Progenitor cell of endocrine pancreas (in vitro differentiated cells): ENCODE results near the gene CLPSL2. TPM values are rescaled to one million over a fixed set of nuclear protein-coding genes. Genes with fewer than 3 reads are reported as not detected.

Experiments
- DNase-seq: peaks from one replicate; pipeline ENCODE4 v3.0.0; 2021; ENCODE audit warnings: low spot score; ENCODE audit not compliant: unreplicated experiment
- H3K27ac Mint-ChIP-seq: 2 replicates; pipeline ENCODE4 v1.8.0; 2021; ENCODE audit warnings: mild to moderate bottlenecking, moderate library complexity, mixed read lengths
- H3K27me3 Mint-ChIP-seq: 2 replicates; pipeline ENCODE4 v1.8.0; 2021; ENCODE audit warnings: mixed read lengths
- H3K36me3 Mint-ChIP-seq: 2 replicates; pipeline ENCODE4 v1.8.0; 2022; ENCODE audit warnings: mixed read lengths; ENCODE audit not compliant: insufficient read depth
- H3K4me1 Mint-ChIP-seq: 2 replicates; pipeline ENCODE4 v1.8.0; 2021; ENCODE audit warnings: low read depth, mixed read lengths
- H3K4me3 Mint-ChIP-seq: 2 replicates; pipeline ENCODE4 v1.8.0; 2021; ENCODE audit warnings: low read depth, mild to moderate bottlenecking, moderate library complexity, mixed read lengths
- H3K9me3 Mint-ChIP-seq: 2 replicates; pipeline ENCODE4 v1.8.0; 2021; ENCODE audit warnings: low read depth, mixed read lengths
- CTCF ChIP-seq: fragments of 200-600 bp; sonication (generic); IDR thresholded peaks from one replicate; pipeline ENCODE4 v1.5.0; 2021; ENCODE audit warnings: antibody characterized with exemption, mild to moderate bottlenecking; ENCODE audit not compliant: unreplicated experiment
- total RNA-seq: library from RNA; stranded (reverse); gene quantifications from 2 replicates; pipeline ENCODE4 v1.2.1, GENCODE V29; 2021

The CLPSL2 gene
- total RNA-seq, 1 donor from 2014 or later: not detected

- TF ChIP-seq CTCF: no peak
- Mint-ChIP-seq H3K36me3 (no peaks in the 10 kb centered on the region), H3K4me1 (no peaks in the 10 kb centered on the region), H3K4me3 (no peak overlapping the region), H3K9me3 (peaks cover 8% of the 10 kb centered on the region), H3K27ac (no peak overlapping the region), H3K27me3 (peaks cover 16% of the 10 kb centered on the region)
- no peak for DNase-seq
Measured at GRCh38 chr6:35751594-35751993, 24.8 kb upstream of the CLPSL2 start.

GRCh38 chr6:35752330-35752729, 24.1 kb upstream of the CLPSL2 start:
- no peak for TF ChIP-seq CTCF
- H3K27ac Mint-ChIP-seq: no peak overlapping the region
- no peaks in the 10 kb centered on the region for H3K4me1 Mint-ChIP-seq
- no peak overlapping the region for H3K4me3 Mint-ChIP-seq
- H3K9me3 Mint-ChIP-seq: peaks cover 8% of the 10 kb centered on the region
- H3K27me3 Mint-ChIP-seq: peaks cover 16% of the 10 kb centered on the region
- H3K36me3 Mint-ChIP-seq: no peaks in the 10 kb centered on the region
- DNase-seq: no peak

DNA sequence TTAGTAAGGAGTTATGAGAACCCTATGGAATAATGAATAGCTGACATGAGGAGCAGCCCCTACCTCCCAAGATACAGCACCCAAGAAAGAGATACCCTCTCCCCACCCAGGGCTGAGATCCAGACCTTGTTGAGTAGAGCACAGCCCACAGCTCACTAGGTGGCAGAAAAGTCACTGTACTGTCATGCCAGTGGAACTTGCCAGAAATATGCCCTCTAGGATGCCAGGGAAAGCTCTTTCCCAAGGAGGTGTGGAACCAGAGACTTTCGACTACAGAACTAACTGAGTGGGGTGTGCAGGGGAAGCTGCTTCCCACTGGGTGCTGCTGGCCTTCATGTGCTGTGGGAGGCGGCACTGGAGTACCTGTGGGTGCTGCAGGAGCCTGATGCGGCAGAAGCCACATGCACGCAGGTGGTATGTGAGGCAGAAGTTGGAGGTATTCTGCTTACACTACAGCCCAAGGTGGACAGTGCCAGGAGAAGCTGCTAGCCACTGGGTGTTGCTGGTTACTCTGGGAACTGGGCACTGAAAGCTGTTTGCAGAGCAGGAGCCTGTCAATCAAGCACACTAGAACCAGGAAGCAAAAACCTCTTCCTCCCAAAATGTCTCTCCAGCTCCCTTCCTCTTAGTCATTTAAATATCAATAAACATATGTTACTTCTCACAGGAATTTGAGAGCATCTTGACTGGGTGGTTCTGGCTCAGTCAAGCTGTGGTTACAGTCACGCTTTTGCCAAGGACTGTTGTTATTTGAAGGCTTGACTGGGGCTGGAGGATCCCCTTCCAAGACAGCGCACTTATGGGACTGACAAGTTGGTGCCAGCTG, 21.7 kb upstream of the CLPSL2 start:
- H3K9me3 Mint-ChIP-seq: no peaks in the 10 kb centered on the region
- no peak for DNase-seq
- peaks cover 1% of the 10 kb centered on the region for H3K4me1 Mint-ChIP-seq
- peaks cover 19% of the 10 kb centered on the region for H3K27me3 Mint-ChIP-seq
- no peak overlapping the region for H3K27ac Mint-ChIP-seq
- no peaks in the 10 kb centered on the region for H3K36me3 Mint-ChIP-seq
- H3K4me3 Mint-ChIP-seq: no peak overlapping the region
- no peak for TF ChIP-seq CTCF

DNA sequence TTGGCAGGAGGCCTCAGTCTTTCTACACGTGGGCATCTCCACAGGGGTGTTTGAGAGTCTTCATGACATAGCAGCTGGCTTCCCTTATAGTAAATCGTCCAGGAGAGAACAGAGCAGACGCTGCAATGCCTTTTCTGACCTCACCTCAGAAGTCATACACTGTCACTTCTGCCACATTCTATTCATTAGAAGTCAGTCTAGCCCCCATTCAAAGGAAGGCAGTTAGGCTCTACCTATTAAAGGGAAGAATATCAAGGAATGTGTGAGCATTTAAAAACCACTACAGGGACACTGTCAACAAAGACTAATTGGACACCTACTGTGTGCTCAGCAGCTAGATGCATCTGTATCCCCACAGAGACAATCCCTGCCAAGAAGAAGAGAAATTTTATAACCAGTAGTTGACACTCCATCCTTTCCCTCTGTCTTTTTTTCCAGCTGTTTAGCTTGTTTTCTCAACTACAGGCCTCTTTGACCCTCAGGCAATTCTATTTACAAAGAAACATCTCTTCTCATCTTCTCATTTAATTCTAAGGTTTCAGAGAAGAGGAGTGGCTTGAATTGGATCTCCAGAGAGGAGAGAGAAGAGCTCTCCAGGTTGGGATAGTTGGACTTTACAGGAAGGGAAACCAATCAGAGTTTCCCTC, 21.0 kb upstream of the CLPSL2 start:
- Mint-ChIP-seq H3K36me3 (no peaks in the 10 kb centered on the region), H3K4me3 (no peak overlapping the region), H3K27ac (no peak overlapping the region), H3K27me3 (peaks cover 24% of the 10 kb centered on the region), H3K9me3 (no peaks in the 10 kb centered on the region), H3K4me1 (peaks cover 1% of the 10 kb centered on the region)
- no peak for TF ChIP-seq CTCF
- DNase-seq: no peak

DNA sequence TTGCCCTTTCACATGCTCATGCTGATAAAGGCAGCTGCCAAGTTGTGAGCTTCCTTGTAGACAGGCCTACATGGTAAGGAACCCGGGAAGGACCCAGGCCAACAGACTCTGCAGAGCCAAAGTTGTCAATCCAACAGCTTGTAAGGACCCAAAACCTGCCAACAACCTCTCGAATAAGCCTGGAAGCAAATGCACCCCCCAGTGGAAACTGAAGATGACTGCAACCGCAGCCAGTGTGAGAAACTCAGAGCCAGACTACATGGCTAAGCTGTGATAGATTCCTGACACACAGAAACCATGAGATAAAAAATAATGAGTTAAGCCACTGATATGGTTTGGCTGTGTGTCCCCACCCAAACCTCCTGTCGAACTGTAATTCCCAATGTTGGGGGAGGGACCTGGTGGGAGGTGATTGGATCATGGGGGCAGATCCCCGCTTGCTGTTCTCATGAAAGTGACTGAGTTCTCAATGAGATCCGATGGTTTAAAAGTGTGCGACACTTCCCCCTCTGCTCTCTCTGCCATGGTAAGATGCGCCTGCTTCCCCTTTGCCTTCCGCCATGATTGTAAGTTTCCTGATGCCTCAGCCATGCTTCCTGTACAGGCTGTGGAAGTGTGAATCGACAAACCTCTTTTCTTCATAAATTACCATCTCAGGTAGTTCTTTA, 18.8 kb upstream of the CLPSL2 start:
- no peak overlapping the region for H3K4me3 Mint-ChIP-seq
- no peaks in the 10 kb centered on the region for H3K9me3 Mint-ChIP-seq
- peak; percentile 48 for TF ChIP-seq CTCF
- peaks cover 1% of the 10 kb centered on the region for H3K4me1 Mint-ChIP-seq
- peaks cover 22% of the 10 kb centered on the region for H3K27me3 Mint-ChIP-seq
- H3K27ac Mint-ChIP-seq: no peak overlapping the region
- no peak for DNase-seq
- H3K36me3 Mint-ChIP-seq: no peaks in the 10 kb centered on the region
